Lung microvascular endothelial cell (primary cell): Measurements from ENCODE around the gene ANKRD13D. TPM values are rescaled to one million over a fixed set of nuclear protein-coding genes. Genes with fewer than 3 reads are reported as not detected.
A peak's percentile ranks its signal among the peaks of the same experiment; 100 is the strongest.

Source experiments
- DNase-seq, 2 donors: peaks; one replicate each; pipeline versions ENCODE4 v3.0.0 to v3.0.0-alpha.2; 2010; ENCODE audit warnings: low read depth in 2 of 2
- total RNA-seq: library from RNA; depleted of rRNA; stranded (reverse); fragments of >200 nt; gene quantifications from 2 replicates; pipeline ENCODE4 v1.2.1, GENCODE V29; 2014

ANKRD13D gene
- total RNA-seq = 17.2 and 30.2 TPM in 2 replicates

DNA sequence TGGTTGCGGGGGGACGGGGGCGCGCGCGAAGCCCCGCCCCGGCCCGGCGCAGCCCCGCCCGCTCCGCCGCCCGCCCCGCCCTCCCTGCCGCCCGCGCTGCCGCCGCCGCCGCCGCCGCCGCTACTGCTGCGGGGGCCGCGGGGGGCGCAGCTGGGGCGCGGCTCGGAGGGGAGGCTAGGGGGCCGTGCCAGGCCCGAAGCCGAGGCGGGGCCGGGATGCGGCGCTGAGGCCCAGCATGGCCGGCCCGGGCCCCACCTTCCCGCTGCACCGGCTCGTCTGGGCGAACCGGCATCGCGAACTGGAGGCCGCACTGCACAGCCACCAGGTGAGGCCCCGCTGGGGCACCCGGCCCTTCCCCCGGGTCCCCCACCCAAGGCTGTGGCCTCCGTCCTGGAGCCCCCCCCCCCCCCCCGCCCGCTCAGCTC, at the start of gene ANKRD13D:
ANKRD13D (plus strand) TSS at position 78 of the 425 bp plus-strand sequence; CDS start at position 236, 158 bp downstream.
- DNase-seq = no peak

DNA sequence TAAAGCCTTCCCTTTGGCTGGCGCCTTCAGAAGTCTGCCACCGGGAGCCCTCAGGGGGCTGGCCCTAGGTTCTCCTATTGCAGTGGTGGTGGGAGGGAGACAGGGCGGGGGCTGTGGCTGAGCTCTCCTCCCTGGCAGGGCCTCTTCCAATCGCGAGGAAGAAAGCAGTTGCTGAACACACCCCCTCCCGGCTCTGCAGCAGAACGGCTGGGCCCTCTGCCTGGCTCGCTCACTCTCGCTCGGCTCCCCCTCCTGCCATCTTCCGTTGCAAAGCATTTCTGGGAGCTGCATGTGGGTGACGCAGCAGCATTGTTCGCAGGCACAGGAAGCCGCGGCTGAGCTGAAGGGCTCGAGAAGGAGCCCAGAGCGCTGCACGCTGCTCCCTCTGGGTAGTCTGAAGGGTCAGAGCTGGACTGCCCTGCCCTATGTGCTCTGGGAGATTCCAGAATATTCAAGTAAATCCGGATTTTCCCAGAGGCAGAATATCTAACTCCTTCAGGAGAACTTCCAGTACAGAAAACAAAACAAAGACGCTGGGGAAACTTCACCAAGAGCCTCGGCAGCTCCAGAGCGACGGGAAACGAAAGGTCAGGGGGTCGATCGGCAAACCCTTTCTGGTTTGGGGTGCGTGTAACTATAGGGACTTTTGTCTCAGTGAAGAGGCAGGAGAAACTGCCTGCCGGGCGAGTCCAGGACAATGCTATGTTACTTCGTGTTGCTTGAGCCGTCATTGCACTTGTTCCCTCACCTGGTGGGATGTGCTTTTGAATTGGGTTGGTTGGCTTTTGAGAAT, 49.1 kb upstream of the ANKRD13D start:
- DNase-seq = peak; percentile 99

DNA sequence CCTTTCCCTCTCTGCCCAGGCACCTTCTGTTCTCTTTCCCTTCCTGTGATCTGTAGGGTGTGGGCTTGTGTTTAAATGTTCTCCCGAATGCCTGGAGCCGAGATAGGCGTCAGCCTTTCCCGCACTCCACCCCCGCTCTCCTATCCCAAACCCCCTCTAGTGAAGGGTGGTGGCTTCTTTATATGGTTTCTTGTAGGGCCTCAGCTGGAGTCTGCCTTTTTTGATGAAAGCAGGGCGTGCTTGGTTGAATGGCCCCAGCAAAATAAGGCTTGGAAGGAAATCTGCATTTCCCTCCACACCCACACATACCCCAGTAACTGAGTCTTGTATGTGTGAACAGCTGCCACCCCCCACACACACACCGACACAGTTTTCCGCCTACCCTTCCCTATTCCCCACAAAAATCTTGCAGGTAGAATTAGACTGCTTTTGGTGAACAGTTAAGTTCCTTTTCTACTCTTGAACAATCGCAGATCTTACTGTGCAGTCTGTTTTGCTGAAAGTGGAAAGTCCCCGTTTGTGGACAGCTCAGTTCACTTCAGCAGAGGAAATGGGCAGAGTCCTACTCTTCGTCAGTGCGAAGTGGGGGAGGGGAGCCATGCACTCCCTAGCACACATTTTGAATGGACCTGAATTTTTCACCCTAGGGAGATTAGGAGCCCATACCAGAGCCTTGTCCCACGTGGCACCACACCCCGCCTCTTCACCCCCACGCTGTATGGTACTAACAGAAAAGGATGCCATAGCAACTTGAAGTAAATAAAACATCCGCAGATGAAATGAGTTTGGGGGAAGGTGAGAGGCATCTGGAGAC, 48.3 kb upstream of the ANKRD13D start:
- DNase-seq = peak; percentile 82 to 86

DNA sequence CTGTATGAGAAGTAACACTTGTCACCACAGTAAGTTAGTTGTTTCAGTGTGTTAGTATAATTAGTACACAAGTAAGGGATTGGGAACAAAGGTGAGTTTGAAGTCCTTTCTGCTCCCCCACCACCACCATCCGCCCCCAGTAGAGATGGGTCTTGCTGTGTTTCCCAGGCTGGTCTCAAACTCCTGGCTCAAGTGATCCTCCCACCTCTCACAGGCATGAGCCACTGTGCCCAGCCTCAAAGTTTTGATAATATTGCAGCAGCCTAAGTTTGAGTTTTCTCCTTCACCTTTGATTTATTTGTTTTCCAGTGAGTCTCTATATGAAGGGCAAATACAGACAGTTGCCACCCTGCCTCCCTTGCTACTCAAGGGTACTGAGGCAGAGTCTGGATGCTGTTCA, 46.6 kb upstream of the ANKRD13D start:
- DNase-seq = no peak

DNA sequence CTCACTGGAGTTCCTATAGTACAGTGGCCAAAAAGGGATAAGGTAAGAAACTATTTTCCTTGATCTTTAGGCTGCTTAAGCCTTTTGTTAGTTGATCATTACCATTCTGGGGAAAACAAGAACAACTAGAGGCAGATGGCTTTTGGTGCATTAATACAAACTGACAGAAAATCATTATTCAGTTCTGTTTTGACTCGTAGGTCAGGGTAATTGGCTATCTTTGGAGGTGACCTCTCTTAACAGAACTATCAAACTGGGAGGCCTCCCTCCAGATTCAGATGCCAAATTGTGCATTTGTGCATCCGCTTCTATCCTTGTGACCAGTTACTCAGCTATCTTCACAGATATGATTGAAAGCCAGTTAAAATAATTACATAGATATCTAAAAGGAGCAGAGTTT, 46.1 kb upstream of the ANKRD13D start:
- DNase-seq = no peak

DNA sequence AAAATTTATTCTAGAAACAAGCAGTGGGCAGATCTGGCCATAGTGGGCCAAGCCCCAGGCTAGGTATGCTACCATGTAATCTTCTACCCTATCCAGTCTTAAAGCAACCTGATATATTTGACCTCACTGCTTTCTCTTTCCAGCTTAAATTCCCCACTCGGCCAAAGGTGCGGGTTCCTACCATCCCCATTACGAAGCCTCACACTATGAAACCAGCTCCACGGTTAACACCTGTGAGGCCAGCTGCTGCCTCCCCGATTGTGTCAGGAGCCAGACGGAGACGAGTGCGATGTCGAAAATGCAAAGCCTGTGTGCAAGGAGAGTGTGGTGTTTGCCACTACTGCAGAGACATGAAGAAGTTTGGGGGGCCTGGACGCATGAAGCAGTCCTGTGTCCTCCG, 44.1 kb upstream of the ANKRD13D start:
- no peak for DNase-seq

DNA sequence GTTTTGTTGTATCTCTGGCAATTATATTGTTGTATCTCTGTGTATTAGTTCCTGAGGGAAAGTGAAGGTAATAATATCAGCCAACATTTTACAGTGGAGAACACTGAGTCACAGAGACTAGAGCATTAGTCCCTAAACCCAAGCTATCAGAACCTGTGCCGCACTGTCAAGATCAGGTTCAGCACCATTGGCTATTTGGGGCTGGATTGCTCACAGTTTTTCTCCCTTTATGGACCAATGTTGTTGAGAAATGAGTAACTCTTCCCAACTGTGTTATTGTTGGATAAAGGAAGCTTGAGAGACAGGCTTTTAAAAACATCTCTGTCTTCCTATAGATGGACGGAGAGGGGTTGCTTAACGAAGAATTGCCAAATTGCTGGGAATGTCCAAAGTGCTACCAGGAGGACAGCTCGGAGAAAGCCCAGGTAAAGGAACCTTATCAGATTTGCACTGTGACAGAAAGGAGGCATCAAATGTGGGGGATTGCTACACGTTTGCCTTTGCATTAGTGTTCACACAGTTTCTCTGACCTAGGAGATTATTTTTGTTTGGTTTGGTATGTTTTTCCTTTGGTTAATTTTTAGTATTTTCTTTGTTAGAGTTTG, 41.1 kb upstream of the ANKRD13D start:
- no peak for DNase-seq

DNA sequence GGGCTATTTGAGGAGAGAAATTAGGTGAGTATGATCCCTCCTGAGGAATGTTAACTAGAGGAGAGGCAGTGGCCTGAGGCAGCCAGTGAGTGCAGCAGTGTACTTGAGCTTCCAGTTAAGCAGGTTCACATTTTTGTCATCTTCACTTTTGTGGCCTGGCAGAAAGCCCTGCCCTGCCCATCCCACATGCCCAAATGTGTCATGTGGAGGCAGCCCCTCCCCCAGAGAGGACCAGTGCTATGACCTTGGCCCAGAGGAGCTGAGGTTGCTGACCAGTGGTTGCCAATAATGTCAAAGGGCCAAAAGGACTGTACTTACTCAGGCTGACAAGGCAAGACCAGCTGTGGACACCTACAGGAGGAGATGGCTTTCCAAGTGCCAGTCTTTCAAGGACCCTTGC, 40.5 kb upstream of the ANKRD13D start:
- DNase-seq = no peak

DNA sequence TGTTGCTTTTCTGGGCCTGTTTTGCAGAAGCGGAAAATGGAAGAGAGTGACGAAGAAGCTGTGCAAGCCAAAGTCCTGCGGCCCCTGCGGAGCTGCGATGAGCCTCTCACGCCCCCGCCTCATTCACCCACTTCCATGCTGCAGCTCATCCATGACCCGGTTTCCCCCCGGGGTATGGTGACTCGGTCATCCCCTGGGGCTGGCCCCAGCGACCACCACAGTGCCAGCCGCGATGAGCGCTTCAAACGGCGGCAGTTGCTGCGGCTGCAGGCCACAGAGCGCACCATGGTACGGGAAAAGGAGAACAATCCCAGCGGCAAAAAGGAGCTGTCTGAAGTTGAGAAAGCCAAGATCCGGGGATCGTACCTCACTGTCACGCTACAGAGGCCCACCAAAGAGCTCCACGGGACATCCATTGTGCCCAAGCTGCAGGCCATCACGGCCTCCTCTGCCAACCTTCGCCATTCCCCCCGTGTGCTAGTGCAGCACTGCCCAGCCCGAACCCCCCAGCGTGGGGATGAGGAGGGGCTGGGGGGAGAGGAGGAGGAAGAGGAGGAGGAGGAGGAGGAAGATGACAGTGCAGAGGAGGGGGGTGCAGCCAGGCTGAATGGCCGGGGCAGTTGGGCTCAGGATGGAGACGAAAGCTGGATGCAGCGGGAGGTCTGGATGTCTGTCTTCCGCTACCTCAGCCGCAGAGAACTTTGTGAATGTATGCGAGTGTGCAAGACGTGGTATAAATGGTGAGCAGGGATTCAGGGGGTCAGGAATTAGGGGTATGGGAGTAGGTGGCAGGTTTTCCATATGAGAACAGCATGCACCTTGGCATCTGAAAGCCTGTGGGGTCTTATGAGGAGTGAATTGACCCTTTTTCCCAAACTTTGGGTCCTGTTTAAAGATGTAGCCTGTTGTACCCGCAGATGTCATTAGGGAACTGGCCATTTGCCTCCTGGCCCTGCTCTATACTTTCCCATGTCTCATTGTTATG, 38.8 kb upstream of the ANKRD13D start:
- DNase-seq = no peak

DNA sequence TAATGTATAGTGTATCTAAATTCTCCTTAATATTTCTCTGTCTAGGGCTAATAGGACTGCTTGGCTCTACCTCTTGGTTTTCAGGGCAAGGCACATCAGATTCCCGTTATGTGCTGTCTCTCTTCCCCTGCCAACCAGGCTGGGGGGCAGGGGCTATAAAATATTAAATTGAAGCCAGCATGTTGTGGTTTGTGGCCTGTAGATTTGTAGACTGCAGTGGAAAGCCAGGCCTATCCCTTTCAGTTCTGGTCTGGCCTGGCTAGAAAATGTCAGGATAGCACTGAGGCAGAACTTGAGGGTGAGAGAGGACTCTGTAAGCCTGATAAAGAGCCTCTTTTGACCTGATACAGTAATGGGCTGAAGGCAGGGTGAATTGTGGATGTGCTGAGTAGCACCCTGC, 37.3 kb upstream of the ANKRD13D start:
- DNase-seq = no peak

DNA sequence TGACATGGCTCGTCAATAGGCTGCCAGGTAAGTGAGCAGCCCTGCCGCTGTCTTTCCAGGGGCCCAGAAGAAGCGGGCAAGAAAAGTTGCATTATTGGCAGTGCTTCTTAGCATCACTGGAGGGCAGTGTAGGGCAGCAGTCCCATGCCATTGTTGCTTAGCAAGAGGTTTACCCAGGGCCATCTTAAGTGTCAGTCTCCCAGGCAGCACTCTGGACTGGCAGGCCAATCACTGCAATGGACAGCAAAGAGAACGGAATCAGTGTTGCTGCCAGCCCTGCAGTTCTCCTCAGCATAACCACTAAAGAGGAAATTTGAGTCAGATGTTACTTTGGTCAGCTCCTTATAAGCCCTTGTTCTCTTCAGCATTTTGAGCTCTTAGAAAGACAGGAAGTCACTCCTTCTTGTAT, 36.3 kb upstream of the ANKRD13D start:
- DNase-seq = peak in 1 of 2 donors; percentile 81

DNA sequence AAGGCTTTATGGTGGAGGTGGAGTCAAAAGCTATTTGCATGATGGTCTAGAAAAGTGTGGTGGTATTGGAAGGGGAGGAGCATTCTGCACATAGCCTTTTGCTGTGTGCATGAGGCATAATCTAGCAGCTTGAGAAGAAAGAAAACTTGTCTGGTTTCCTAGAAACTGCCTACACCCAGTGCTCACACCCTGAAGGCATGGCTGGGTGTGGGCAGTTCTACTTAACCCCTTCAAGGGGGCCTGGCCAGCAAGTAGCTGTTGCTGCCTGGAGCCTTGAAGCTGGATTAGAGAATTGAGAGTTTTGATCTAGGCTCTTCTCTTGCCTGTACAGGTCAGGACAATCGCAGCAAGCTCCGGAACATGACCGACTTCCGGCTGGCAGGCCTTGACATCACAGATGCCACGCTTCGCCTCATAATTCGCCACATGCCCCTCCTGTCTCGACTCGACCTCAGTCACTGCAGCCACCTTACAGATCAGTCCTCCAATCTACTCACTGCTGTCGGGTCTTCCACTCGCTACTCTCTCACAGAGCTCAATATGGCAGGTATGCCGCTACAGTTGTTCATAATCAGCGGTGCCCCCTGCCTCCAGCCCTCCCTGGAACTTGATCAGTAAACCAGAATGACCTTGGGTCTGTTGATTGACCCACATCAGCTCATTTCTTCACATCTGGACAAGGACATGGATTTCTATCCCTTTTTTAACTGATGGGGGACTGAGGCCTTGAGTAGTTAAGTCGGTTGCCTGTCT, 35.1 kb upstream of the ANKRD13D start:
- DNase-seq = no peak

DNA sequence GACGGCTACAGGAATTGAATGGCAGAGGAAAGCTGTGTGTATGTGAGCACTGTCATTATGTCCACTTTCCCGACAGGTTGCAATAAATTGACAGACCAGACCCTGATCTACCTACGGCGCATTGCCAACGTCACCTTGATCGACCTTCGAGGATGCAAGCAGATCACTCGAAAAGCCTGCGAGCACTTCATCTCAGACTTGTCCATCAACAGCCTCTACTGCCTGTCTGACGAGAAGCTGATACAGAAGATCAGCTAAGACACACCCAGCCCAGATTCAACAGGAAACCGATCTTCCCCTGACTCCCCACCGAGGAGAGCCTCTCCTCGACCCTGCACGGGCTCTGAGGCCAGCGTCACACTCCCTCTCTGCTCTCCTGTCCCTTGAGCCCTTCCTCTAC, 34.3 kb upstream of the ANKRD13D start:
- no peak for DNase-seq

DNA sequence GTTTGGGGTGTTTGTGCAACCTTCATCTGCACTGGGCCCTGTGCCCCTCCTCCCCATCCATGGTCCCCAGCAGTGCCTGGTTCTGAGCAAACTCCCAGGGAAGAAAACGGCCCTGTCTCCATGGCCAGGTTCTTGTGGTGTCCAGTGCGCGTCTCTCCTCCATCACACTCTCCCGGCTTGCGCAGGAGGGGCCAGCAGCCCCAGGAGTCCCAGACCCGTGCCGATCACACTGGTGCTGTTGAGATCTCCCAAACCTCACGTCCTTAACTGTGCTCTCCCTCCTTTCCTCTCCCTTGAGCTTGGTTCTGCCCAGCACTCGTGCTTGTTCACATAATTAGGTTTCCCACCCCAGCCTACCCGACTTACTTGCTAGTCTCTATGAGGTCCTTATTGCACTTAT, 33.8 kb upstream of the ANKRD13D start:
- no peak for DNase-seq

DNA sequence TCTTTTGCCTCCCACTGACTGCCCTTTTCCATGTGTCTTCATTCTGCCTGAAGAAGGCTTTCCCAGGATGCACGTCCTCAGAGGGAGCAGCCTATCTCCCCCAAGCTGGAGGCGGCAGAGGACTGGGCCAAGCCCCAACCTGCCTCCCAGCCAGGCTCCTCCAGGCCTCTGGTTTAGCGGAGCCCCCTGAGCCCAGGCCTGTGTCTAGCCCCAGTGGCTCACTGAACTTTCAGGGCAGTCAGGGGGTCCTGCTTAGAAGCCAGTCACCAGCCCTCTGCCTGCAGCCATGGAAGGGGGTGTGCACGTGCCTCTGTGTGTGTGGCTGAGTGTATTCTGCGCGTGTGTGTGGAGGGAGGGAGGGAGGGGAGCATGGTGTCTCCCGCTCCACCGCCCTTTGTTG, 33.2 kb upstream of the ANKRD13D start:
- DNase-seq = no peak

DNA sequence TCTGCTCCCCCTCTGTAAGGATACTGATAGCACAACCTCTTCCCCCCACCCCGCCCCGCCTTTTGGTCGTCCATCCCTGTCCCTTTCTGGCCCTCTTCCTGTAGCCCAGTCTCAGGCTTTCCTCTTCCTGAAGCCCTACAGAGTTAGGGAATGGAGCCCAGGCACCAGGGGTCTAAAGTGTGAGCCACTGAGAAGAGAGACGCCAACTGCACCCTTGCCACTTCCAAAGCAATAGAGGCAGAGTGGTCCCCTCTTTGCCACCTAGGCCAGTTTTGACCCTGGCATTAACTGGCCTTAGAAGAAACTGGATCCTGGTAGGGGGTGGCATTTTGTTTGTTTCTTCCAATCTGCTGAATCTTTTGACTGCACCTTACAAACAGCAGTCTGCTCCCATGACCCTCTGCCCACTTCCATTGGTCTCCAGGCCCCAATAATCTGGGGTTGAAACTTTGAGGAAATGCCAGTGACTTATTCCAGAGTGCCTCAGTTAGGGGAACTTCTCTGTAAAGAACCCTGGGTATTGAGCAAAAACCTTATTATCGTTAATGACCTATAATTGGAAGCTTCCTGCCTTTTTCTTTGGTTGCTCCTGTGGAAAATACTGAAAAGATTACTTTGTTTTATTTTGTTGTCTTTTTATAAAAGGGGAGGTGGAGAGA, 32.5 kb upstream of the ANKRD13D start:
- DNase-seq = no peak

DNA sequence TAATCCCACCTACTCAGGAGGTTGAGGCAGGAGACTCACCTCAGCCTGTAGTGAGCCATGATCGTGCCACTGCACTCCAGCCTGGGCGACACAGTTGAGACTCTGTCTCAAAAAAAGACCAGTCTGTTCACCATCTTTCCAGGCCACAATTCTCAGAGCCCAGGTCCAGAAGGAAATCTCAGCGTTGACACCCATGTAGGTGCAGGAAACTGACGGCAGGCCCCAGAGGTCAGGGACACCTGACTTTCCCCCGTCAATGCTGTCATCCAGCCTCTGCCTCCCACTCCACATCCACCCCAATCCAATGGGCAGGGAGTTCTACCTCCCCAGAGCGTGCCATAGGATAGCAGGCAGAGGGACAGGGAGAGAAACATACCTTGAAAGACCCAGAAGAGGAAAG, 28.7 kb upstream of the ANKRD13D start:
- DNase-seq = no peak

DNA sequence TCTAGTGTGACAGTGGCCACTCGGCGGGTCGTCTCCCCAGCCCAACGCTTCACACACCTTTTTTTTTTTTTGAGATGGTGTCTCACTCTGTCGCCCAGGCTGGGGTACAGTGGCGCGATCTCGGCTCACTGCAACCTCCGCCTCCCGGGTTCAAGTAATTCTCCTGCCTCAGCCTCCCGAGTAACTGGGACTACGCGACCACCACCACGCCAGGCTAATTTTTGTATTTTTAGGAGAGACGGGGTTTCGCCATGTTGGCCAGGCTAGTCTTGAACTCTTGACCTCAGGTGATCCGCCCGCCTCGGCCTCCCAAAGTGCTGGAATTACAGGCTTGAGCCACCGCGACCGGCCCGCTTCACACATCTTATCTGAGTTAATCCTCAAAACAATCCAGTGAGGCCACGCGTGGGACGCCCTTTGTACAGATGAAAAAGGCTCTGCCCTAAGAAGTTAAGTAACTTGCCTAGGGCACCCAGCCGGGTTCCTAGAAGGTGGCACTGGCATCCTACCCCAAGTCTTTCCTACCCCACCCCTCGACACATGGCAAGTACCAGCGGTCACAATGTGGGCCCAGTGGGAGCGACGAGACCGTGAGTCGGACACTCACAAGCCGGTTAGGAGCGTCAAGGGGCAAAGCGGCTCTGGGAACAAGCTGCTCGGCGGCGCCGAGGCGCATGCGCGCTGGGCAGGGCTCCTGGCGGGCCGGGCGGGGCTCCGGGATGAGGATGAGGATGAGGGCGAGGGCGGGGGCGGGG, 28.0 kb upstream of the ANKRD13D start:
- DNase-seq = peak; percentile 50 to 59

DNA sequence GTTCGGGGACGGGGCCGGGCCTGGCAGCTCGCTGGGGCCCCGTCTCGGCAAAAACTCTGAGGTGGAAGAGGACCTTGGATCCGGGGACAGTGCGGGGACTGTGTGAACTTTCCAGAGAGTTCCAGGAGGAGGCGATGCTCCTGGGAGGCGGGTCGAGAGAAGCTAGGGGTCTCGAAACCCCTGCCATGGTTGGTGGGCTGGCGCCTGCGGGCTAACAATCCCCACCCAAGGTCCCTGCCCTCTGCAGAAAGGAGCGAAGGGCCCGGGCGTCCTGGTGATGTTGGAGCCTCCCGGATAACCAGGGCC, 27.5 kb upstream of the ANKRD13D start:
- DNase-seq = no peak
